Posterior vena cava (tissue), 2 donors: ENCODE measurements around the gene TP63. TPM values are rescaled to one million over a fixed set of nuclear protein-coding genes. Genes with fewer than 3 reads are reported as not detected.

Experiments
- DNase-seq: peaks from one replicate; pipeline ENCODE4 v3.0.0-alpha.2; 2020; ENCODE audit warnings: low spot score
- intact Hi-C, 2 donors: fragments of 100-400 bp; cut with DNase I; formaldehyde crosslinking; loops; one replicate each; pipeline versions ENCODE4 v1.14.1 to v1.14.2; 2022 to 2023
- total RNA-seq, 2 donors: library from RNA; stranded (reverse); fragmentation: NEBNext Ultra II Directional; extraction: Animal tissue kit (Norgen Biotek cat#: 25700); gene quantifications; one replicate each; pipeline ENCODE4 v1.2.1, GENCODE V29; 2021
- donor health status: DM: yes; HTN: yes; CAD: no.
- donor health status: DM: yes; HTN: yes; CAD: no.

The TP63 gene
- total RNA-seq, 2 donors from 2014 or later, result 0.19 to 0.46 TPM

GRCh38 chr3:189756582-189757078 is 125.4 kb downstream of the TP63 start:
- DNase-seq, result no peak
- intact Hi-C loops, result no loop called here

GRCh38 chr3:189758186-189758585 is 127.0 kb downstream of the TP63 start:
- DNase-seq, result no peak
- intact Hi-C loops, result no loop called here

GRCh38 chr3:189766416-189766815 is 135.2 kb downstream of the TP63 start:
- no peak for DNase-seq
- intact Hi-C loops, result no loop called here

DNA sequence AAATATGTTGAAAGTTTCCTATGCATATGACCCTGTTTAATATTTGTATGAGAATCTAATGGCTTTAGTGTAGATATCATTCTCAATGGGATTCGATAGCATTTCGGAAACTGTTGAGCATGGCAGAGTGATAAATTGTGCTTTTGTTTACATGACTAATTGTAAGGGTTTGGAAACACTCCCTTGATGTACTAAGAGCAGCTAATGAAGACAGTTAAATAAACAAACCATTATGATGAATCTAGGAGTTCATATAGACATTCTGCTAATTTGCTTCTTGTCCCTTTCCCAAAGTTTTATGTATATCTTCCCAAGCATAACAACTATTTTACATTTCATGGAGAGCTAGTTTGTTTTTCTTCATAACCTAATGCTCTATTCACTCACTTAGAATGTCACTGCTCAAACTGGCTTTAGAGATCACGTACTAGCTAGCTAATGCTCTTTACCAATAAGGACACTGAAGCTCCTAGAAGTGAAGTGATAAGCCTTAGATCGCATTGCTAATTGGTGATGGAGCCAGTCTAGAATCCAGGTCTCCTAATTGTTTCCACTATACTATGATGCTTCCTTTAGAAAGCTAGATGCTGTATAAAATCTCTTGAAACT is 140.8 kb downstream of the TP63 start:
- intact Hi-C loops, result no loop called here
- no peak for DNase-seq

DNA sequence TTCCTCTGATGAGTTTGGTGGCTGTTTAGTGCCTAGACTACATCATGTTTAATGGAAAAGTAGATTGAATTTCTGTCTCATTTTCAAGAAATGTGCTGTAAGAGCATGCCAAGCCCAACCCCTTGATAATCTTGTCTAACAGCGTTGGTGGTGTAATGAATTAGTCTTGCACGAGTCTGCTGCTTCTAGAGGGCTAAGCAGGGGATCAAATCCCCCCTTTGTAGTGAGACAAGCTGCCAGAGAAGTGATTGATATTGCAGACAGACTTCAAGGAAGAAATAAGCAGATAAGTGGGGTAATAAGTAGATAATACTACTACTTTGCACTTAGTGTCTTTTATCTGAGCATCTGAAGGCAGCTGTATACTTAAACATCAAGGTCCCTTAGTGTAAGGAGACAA is 141.4 kb downstream of the TP63 start:
- intact Hi-C loops, result no loop called here
- no peak for DNase-seq

GRCh38 chr3:189773056-189773455 is 141.9 kb downstream of the TP63 start:
- DNase-seq, result no peak
- intact Hi-C loops, result no loop called here

DNA sequence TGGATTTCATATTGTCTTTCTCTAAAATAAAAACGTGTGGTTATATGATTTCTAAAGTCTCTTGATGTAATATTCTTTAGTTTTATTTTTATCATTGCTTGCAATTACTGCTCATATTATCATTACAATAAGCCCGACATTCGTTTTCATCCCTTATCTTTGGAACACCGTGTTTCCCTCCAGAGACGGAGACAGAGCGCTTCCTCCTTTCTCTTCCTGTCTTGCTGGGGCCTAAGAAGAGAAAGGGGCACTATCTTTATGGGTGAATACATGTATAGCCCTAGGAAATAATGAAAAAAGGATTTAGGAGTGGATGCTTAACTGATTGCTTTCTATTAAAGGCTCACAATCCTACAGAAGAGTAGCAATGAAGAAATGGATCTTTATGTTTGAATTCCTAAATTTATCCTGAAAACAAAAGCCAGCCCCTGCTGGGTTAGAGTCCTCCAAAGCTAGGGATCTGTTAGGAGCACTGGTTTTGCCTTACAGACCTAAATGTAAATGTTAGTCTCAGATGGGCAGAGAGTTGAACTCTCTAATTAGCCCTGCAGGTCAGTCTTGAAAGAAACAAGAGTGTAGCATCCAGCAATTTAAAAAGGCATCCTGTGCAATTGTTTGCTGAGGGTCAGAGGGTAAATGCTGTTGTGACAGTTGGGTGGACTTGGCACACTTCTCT is 145.1 kb downstream of the TP63 start:
- intact Hi-C loops, result no loop called here
- DNase-seq, result no peak

DNA sequence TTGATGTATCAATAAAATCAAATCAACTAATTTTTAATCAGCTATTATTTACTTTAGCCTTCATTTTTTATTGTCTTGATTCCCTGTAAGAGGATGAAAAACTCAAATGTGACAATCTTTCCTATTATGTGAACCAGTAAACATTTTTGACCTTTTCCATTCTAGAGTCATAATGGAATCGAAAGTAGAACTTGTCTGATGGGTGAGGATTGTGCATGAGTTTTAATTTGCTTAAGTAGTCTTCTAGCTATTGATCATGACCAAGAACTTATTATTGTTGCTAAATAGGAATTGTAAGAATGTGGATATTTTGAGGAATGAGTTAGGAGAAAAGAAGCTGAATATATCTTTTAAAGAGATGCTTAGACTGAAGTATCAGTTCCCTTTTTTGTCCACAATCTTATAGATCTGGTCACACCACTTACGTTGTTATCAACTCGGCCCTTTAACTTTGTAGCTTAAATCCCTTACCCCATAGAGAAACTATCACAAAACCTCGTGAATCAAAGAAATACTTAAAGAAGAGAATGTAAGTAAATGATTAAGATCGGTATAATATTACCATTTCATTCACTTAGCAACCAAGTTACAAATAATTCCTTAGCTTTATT is 147.3 kb downstream of the TP63 start:
- intact Hi-C loops, result no loop called here
- DNase-seq, result no peak

DNA sequence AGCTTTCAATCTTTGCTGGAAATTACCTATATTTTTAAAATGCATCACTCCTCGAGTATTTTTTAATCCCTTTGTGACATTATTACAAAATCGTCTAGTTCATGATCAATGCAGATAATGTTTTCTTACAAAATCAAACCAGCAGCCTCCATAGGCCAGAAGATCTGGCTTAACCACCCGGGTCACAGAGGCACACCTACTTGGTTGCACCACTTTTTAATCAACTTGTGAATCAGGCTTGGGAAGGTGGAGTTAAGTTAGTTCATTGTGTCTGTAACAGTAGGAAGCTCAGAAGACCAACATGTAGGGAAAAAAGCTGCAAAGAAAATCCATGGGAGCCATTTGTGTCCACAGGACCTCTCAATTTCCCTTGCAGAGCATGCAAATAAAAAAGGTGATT is 148.0 kb downstream of the TP63 start:
- no peak for DNase-seq
- intact Hi-C loops, result no loop called here

DNA sequence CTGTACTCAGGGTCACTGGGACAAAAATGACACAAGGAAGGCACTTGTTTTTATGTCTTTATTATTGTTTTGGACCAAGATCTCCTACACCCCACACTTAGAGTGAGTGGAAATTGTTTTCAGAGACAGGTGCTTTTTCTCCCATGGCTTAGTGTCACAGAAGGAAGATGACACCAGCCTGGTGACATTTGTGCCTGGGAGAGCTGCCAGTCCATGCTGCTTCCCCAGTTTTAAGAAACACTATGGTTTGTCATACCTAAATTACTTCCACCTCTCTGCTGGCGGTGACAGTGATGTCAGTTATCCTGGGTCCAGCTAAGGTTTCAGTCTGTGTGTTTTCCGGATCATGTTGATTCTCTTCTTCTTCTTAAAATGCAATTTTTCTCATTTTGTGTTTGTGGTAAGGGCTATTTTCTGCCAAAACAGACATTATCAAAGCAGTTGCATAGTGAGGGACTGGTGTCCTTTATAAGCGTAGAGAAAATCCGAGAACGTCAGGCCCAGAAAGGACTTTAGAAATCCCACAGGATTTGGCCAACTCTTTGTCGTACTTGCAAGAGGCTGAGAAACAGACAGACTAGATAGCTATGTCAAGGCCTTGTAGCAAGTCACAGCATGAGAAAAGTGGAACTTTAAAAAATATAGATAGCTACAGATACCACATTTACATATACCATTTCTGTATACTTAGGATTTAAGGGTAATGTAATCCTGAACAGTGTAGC is 149.5 kb downstream of the TP63 start:
- intact Hi-C loops, result no loop called here
- no peak for DNase-seq

GRCh38 chr3:189781415-189781814 is 150.2 kb downstream of the TP63 start:
- intact Hi-C loops, result no loop called here
- DNase-seq, result no peak

- DNase-seq, result no peak
- intact Hi-C loops, result no loop called here
These were observed 155.4 kb downstream of the TP63 start for GRCh38 chr3:189786479-189787064.

DNA sequence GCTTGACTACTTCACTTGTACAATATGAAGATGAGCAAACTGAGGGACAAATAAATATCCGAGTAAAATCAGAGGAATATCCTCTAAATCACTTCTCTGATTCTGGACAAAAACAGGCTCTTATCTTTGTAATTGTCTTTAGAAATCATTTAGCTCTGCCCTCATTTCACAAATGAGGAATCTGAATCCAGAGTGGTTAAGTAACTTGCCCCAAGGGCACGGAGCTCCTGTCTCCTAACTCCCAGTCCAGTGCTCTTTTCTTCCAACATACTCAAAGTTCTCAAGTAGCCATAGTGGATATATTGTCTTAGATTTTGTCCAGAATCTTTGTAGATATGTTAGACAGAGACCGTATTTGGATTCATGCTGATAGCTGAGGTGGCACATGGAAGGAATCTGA is 156.0 kb downstream of the TP63 start:
- no peak for DNase-seq
- intact Hi-C loops, result no loop called here

DNA sequence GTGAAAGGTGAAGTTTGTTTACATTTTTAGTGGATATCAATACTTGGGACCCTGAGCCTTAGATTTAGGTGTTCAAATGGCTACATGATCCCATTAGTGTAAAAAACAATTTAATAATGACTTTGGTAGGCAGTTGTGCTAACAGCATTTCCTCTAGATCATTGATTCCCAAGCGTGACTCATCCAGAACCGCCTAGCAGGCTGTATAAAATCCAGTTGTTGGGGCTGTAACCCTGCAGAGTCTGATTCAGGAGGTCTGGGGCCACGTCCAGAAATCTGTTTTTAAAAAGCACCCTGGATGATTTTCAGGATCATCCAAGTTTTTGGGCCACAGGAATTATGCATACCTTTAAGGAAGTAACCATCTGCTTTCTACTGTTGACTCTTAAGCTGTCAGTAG is 156.4 kb downstream of the TP63 start:
- intact Hi-C loops, result no loop called here
- no peak for DNase-seq

DNA sequence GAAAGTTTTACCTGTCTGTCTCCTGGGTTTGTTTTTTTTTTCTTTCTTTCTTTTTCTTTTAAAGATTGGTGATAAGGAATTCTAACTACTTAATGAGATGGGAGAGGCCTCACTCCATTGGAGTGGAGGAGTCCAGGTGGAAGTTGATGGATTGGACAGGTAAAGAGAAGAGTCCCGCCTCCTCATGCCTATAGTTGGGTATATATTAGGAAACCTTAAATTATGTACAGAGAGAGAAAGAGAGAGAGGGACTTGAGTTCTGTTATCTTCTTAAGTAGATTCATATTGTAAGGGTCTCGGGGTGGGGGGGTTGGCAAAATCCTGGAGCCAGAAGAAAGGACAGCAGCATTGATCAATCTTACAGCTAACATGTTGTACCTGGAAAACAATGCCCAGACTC is 158.2 kb downstream of the TP63 start:
- no peak for DNase-seq
- intact Hi-C loops, result no loop called here

DNA sequence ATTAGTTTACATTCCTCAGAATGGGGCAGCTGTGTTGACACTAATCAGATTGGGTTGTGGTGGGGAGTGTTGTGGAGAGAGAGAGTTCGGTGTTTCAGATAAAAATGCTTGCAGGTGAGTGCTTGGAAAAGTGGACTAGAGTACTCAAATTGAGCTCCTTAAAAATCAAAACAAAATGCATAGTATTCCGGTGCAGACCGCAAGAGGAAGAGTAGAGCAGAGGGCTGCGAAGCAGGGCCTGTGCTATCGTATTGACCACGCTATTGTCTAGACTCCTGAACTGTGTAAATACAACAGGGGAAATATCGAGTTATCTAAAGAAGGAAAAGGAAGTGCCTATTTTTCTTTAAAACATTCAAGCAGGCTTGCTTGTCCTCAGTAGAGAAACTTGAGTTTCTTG is 159.5 kb downstream of the TP63 start:
- DNase-seq, result no peak
- intact Hi-C loops, result no loop called here

DNA sequence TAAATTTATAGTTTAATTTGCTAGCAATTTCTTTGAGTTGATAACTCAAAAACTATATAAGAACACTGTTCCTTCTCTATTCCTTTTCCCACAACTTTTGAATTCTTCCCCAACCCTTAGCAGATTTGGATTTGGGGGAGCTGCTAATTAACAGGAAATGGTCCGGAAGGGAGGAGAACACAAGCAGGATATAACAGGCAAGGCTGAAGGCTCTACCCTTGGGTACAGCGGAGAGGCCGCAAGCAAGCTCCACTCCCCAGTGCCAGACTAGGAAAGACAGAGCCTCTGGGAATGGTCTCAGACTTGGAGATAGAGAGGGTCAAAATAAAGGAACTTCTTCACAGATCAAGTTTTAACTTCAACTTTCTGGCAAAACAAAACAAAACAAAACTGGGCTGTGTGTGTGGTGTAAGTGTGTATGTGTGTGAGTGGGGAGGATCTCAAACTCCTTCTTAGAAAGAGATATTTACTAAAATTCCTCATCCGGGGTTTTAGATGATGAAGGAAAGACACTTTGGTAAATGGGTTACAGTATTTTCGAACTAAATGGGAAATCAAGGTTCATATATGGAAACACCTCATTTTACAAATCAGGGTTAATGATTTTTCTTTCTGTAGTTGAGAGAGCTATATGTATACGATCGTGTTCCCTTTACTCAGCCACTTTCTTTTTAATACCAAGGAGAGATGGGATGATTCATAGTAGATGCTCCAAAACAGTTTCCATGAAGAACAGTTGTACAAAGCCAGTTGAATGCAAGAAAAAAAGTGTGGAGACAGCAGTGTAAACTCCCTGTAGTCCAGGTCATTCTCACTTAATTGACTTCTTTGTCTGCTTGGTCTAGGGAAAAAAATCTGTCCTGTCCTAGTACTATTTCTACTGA is 161.1 kb downstream of the TP63 start:
- intact Hi-C loops, result no loop called here
- DNase-seq, result no peak

GRCh38 chr3:189794518-189794917 is 163.3 kb downstream of the TP63 start:
- no peak for DNase-seq
- intact Hi-C loops, result no loop called here
